WTC11 (cell line): ENCODE data around the gene PBOV1. TPM values are rescaled to one million over a fixed set of nuclear protein-coding genes. Genes with fewer than 3 reads are reported as not detected.

Experiments
- ATAC-seq: fragments of 200-7000 bp; cut with Tn5 transposase; 2 replicates; pipeline ENCODE4 v1.10.0; 2021; ENCODE audit warnings: mild to moderate bottlenecking, moderate library complexity
- CTCF ChIA-PET: fragments of 300-600 bp; sonication (Branson Sonifier 250); formaldehyde crosslinking; loops from one replicate; lab custom pipeline; 2021; ENCODE audit warnings: antibody characterized with exemption; lab: Charles Lee
- POLR2A ChIA-PET: fragments of 350-600 bp; sonication (Branson Sonifier 250); formaldehyde crosslinking; loops from one replicate; lab custom pipeline; 2021; ENCODE audit warnings: antibody characterized with exemption; lab: Charles Lee
- DNase-seq: peaks from one replicate; pipeline ENCODE4 v3.0.0; 2021; ENCODE audit warnings: low spot score
- H3K27ac Mint-ChIP-seq: 2 replicates; pipeline ENCODE4 v1.8.0; 2021; ENCODE audit warnings: mixed read lengths
- H3K27me3 Mint-ChIP-seq: 2 replicates; pipeline ENCODE4 v1.8.0; 2021; ENCODE audit warnings: low read depth, mild to moderate bottlenecking, moderate library complexity, mixed read lengths
- H3K36me3 Mint-ChIP-seq: 2 replicates; pipeline ENCODE4 v1.8.0; 2021; ENCODE audit warnings: mixed read lengths
- H3K4me1 Mint-ChIP-seq: 2 replicates; pipeline ENCODE4 v1.8.0; 2022; ENCODE audit warnings: mixed read lengths
- H3K4me3 Mint-ChIP-seq: 2 replicates; pipeline ENCODE4 v1.8.0; 2021; ENCODE audit warnings: mild to moderate bottlenecking, moderate library complexity, mixed read lengths
- H3K9me3 Mint-ChIP-seq: 2 replicates; pipeline ENCODE4 v1.8.0; 2021; ENCODE audit warnings: mixed read lengths
- CDX4 ChIP-seq: fragments of 250-450 bp; sonication (Bioruptor Pico); IDR thresholded peaks from 2 replicates; pipeline ENCODE4 v1.9.0; 2021; ENCODE audit warnings: moderate library complexity, mild to moderate bottlenecking, inconsistent platforms, borderline replicate concordance
- CREM ChIP-seq: sonication (generic); formaldehyde crosslinking; IDR thresholded peaks from 2 replicates; pipeline ENCODE4 v1.8.1; 2022; ENCODE audit warnings: mild to moderate bottlenecking, missing genetic modification reagents, moderate library complexity
- ETV6 ChIP-seq: sonication (generic); formaldehyde crosslinking; IDR thresholded peaks from 2 replicates; pipeline ENCODE4 v1.8.1; 2022; ENCODE audit warnings: mild to moderate bottlenecking, missing genetic modification reagents
- GRHL2 ChIP-seq: fragments of 250-450 bp; sonication (Bioruptor Pico); IDR thresholded peaks from 2 replicates; pipeline ENCODE4 v1.8.0; 2022; ENCODE audit warnings: mild to moderate bottlenecking, moderate library complexity; ENCODE audit not compliant: insufficient replicate concordance, severe bottlenecking
- JAZF1 ChIP-seq: fragments of 250-450 bp; sonication (Bioruptor Pico); IDR thresholded peaks from 2 replicates; pipeline ENCODE4 v1.9.0; 2021; ENCODE audit warnings: moderate library complexity, mild to moderate bottlenecking, inconsistent platforms
- MAX ChIP-seq: sonication (generic); formaldehyde crosslinking; IDR thresholded peaks from 2 replicates; pipeline ENCODE4 v1.8.0; 2022; ENCODE audit warnings: mild to moderate bottlenecking, missing genetic modification reagents
- NFATC4 ChIP-seq: fragments of 250-450 bp; sonication (Bioruptor Pico); IDR thresholded peaks from 2 replicates; pipeline ENCODE4 v1.9.0; 2021; ENCODE audit warnings: mild to moderate bottlenecking
- NR3C1 ChIP-seq: sonication (generic); formaldehyde crosslinking; conservative IDR thresholded peaks from 2 replicates; pipeline ENCODE4 v1.8.1; 2023; ENCODE audit warnings: low read depth, mild to moderate bottlenecking, missing genetic modification reagents
- PRRX2 ChIP-seq: fragments of 250-450 bp; sonication (Bioruptor Pico); IDR thresholded peaks from 2 replicates; pipeline ENCODE4 v1.8.0; 2021; ENCODE audit warnings: mild to moderate bottlenecking
- SMAD3 ChIP-seq: sonication (generic); formaldehyde crosslinking; IDR thresholded peaks from 2 replicates; pipeline ENCODE4 v1.8.0; 2022; ENCODE audit warnings: missing genetic modification reagents, mild to moderate bottlenecking, borderline replicate concordance
- SP1 ChIP-seq: sonication (generic); formaldehyde crosslinking; conservative IDR thresholded peaks from 2 replicates; pipeline ENCODE4 v1.8.1; 2022; ENCODE audit warnings: missing genetic modification reagents
- TEAD1 ChIP-seq: sonication (generic); formaldehyde crosslinking; IDR thresholded peaks from 2 replicates; pipeline ENCODE4 v1.8.0; 2022; ENCODE audit warnings: mild to moderate bottlenecking, missing genetic modification reagents
- TEAD4 ChIP-seq: sonication (generic); formaldehyde crosslinking; IDR thresholded peaks from 2 replicates; pipeline ENCODE4 v1.8.0; 2022; ENCODE audit warnings: mild to moderate bottlenecking, missing genetic modification reagents
- TP53 ChIP-seq: sonication (generic); formaldehyde crosslinking; IDR thresholded peaks from 2 replicates; pipeline ENCODE4 v1.8.1; 2023; ENCODE audit warnings: mild to moderate bottlenecking, missing genetic modification reagents
- ZBTB43 ChIP-seq: sonication (generic); formaldehyde crosslinking; IDR thresholded peaks from 2 replicates; pipeline ENCODE4 v1.8.1; 2023; ENCODE audit warnings: mild to moderate bottlenecking, missing genetic modification reagents
- ZMAT4 ChIP-seq: fragments of 250-450 bp; sonication (Bioruptor Pico); IDR thresholded peaks from 2 replicates; pipeline ENCODE4 v1.9.0; 2021; ENCODE audit warnings: mild to moderate bottlenecking
- ZNF232 ChIP-seq: sonication (generic); formaldehyde crosslinking; IDR thresholded peaks from 2 replicates; pipeline ENCODE4 v1.8.0; 2022; ENCODE audit warnings: mild to moderate bottlenecking, missing genetic modification reagents
- ZNF263 ChIP-seq: sonication (generic); formaldehyde crosslinking; IDR thresholded peaks from 2 replicates; pipeline ENCODE4 v1.8.1; 2022; ENCODE audit warnings: low read depth, mild to moderate bottlenecking, moderate library complexity, missing genetic modification reagents
- ZNF317 ChIP-seq: sonication (generic); formaldehyde crosslinking; IDR thresholded peaks from 2 replicates; pipeline ENCODE4 v1.8.1; 2023; ENCODE audit warnings: low read depth, mild to moderate bottlenecking, moderate library complexity, missing genetic modification reagents, borderline replicate concordance
- ZNF423 ChIP-seq: fragments of 250-450 bp; sonication (Bioruptor Pico); IDR thresholded peaks from 2 replicates; pipeline ENCODE4 v2.1.2; 2022; ENCODE audit warnings: mild to moderate bottlenecking, moderate library complexity
- total RNA-seq: library from RNA; stranded (reverse); gene quantifications from 3 replicates; pipeline ENCODE4 v1.2.3, GENCODE V29; 2021
- TF ChIP-seq, protein P1 (sequence below): sonication (generic); formaldehyde crosslinking; IDR thresholded peaks from 2 replicates; pipeline ENCODE4 v1.8.0; 2023; ENCODE audit warnings: mild to moderate bottlenecking, missing genetic modification reagents
- TF ChIP-seq, protein P2 (sequence below): sonication (generic); formaldehyde crosslinking; IDR thresholded peaks from 2 replicates; pipeline ENCODE4 v1.8.1; 2023; ENCODE audit warnings: mild to moderate bottlenecking, missing genetic modification reagents, borderline replicate concordance
- TF ChIP-seq, protein P3 (sequence below): sonication (generic); formaldehyde crosslinking; IDR thresholded peaks from 2 replicates; pipeline ENCODE4 v1.8.1; 2022; ENCODE audit warnings: mild to moderate bottlenecking, missing genetic modification reagents, moderate library complexity, borderline replicate concordance
- TF ChIP-seq, protein P4 (sequence below): sonication (generic); formaldehyde crosslinking; IDR thresholded peaks from 2 replicates; pipeline ENCODE4 v1.8.1; 2023; ENCODE audit warnings: mild to moderate bottlenecking, moderate library complexity, missing genetic modification reagents

The PBOV1 gene
- total RNA-seq, 1 experiment from 2014 or later = not detected

GRCh38 chr6:138242987-138243592, 24.8 kb upstream of the PBOV1 start:
- Mint-ChIP-seq H3K4me3 (no peak overlapping the region), H3K9me3 (no peaks in the 10 kb centered on the region), H3K27me3 (no peaks in the 10 kb centered on the region), H3K4me1 (peaks cover 15% of the 10 kb centered on the region)
- POLR2A ChIA-PET = no interaction called here
- no peak for DNase-seq
- CTCF ChIA-PET = interaction anchor here (0.6 kb wide), 1 partner anchor 142 kb away, joined by 8 read pairs; no protein-coding TSS in a partner anchor
- TF ChIP-seq CREM (CRISPR knock-in tag) (no peak), ZNF232 (CRISPR knock-in tag) (no peak), ZNF263 (CRISPR knock-in tag) (no peak), ZNF423 (CRISPR knock-in tag) (no peak), TEAD4 (CRISPR knock-in tag) (no peak), SMAD3 (no peak), ZNF317 (CRISPR knock-in tag) (no peak), JAZF1 (no peak), TP53 (no peak), NR3C1 (CRISPR knock-in tag) (no peak), NFATC4 (no peak), ZBTB43 (CRISPR knock-in tag) (no peak), ETV6 (no peak)
- TF ChIP-seq, protein P1, sequence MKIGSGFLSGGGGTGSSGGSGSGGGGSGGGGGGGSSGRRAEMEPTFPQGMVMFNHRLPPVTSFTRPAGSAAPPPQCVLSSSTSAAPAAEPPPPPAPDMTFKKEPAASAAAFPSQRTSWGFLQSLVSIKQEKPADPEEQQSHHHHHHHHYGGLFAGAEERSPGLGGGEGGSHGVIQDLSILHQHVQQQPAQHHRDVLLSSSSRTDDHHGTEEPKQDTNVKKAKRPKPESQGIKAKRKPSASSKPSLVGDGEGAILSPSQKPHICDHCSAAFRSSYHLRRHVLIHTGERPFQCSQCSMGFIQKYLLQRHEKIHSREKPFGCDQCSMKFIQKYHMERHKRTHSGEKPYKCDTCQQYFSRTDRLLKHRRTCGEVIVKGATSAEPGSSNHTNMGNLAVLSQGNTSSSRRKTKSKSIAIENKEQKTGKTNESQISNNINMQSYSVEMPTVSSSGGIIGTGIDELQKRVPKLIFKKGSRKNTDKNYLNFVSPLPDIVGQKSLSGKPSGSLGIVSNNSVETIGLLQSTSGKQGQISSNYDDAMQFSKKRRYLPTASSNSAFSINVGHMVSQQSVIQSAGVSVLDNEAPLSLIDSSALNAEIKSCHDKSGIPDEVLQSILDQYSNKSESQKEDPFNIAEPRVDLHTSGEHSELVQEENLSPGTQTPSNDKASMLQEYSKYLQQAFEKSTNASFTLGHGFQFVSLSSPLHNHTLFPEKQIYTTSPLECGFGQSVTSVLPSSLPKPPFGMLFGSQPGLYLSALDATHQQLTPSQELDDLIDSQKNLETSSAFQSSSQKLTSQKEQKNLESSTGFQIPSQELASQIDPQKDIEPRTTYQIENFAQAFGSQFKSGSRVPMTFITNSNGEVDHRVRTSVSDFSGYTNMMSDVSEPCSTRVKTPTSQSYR = no peak
- TF ChIP-seq, all 79 proteins: peak for 0
- no peak for ATAC-seq
- H3K27ac Mint-ChIP-seq = no peak overlapping the region
- no peaks in the 10 kb centered on the region for H3K36me3 Mint-ChIP-seq

GRCh38 chr6:138241934-138242333, 23.6 kb upstream of the PBOV1 start:
- Mint-ChIP-seq H3K27ac (no peak overlapping the region), H3K4me1 (peaks cover 25% of the 10 kb centered on the region), H3K36me3 (no peaks in the 10 kb centered on the region), H3K27me3 (no peaks in the 10 kb centered on the region), H3K9me3 (no peaks in the 10 kb centered on the region), H3K4me3 (no peak overlapping the region)
- no peak for ATAC-seq
- POLR2A ChIA-PET = no interaction called here
- CTCF ChIA-PET = interaction anchor here (0.9 kb wide), 1 partner anchor 30 kb away, joined by 3 read pairs; no protein-coding TSS in a partner anchor
- no peak for DNase-seq
- TF ChIP-seq, protein P2, sequence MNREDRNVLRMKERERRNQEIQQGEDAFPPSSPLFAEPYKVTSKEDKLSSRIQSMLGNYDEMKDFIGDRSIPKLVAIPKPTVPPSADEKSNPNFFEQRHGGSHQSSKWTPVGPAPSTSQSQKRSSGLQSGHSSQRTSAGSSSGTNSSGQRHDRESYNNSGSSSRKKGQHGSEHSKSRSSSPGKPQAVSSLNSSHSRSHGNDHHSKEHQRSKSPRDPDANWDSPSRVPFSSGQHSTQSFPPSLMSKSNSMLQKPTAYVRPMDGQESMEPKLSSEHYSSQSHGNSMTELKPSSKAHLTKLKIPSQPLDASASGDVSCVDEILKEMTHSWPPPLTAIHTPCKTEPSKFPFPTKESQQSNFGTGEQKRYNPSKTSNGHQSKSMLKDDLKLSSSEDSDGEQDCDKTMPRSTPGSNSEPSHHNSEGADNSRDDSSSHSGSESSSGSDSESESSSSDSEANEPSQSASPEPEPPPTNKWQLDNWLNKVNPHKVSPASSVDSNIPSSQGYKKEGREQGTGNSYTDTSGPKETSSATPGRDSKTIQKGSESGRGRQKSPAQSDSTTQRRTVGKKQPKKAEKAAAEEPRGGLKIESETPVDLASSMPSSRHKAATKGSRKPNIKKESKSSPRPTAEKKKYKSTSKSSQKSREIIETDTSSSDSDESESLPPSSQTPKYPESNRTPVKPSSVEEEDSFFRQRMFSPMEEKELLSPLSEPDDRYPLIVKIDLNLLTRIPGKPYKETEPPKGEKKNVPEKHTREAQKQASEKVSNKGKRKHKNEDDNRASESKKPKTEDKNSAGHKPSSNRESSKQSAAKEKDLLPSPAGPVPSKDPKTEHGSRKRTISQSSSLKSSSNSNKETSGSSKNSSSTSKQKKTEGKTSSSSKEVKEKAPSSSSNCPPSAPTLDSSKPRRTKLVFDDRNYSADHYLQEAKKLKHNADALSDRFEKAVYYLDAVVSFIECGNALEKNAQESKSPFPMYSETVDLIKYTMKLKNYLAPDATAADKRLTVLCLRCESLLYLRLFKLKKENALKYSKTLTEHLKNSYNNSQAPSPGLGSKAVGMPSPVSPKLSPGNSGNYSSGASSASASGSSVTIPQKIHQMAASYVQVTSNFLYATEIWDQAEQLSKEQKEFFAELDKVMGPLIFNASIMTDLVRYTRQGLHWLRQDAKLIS = no peak
- no peak for TF ChIP-seq TEAD1
- no peak for TF ChIP-seq CDX4 (CRISPR knock-in tag)
- no peak for TF ChIP-seq SP1
- TF ChIP-seq PRRX2 (CRISPR knock-in tag) = no peak
- TF ChIP-seq, protein P3, sequence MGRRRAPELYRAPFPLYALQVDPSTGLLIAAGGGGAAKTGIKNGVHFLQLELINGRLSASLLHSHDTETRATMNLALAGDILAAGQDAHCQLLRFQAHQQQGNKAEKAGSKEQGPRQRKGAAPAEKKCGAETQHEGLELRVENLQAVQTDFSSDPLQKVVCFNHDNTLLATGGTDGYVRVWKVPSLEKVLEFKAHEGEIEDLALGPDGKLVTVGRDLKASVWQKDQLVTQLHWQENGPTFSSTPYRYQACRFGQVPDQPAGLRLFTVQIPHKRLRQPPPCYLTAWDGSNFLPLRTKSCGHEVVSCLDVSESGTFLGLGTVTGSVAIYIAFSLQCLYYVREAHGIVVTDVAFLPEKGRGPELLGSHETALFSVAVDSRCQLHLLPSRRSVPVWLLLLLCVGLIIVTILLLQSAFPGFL (CRISPR knock-in tag) = no peak
- no peak for TF ChIP-seq NR3C1 (CRISPR knock-in tag)
- TF ChIP-seq, protein P4, sequence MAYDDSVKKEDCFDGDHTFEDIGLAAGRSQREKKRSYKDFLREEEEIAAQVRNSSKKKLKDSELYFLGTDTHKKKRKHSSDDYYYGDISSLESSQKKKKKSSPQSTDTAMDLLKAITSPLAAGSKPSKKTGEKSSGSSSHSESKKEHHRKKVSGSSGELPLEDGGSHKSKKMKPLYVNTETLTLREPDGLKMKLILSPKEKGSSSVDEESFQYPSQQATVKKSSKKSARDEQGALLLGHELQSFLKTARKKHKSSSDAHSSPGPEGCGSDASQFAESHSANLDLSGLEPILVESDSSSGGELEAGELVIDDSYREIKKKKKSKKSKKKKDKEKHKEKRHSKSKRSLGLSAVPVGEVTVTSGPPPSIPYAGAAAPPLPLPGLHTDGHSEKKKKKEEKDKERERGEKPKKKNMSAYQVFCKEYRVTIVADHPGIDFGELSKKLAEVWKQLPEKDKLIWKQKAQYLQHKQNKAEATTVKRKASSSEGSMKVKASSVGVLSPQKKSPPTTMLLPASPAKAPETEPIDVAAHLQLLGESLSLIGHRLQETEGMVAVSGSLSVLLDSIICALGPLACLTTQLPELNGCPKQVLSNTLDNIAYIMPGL (CRISPR knock-in tag) = no peak
- TF ChIP-seq MAX (CRISPR knock-in tag) = no peak
- no peak for TF ChIP-seq GRHL2
- TF ChIP-seq SMAD3 = no peak
- TF ChIP-seq ZMAT4 (CRISPR knock-in tag) = no peak
